Esophagus muscularis mucosa (tissue), 4 donors: ENCODE data around the gene CTPS2. TPM values are rescaled to one million over a fixed set of nuclear protein-coding genes. Genes with fewer than 3 reads are reported as not detected.

Source experiments
- DNase-seq: peaks from one replicate; pipeline ENCODE4 v3.0.0-alpha.2; 2017; ENCODE audit errors: extremely low spot score
- H3K27ac ChIP-seq, 4 donors: fragments of 200-600 bp; sonication (generic); replicated peaks in 1 of 4; 1 replicate in 3 of 4; 2 replicates in 1 of 4; pipeline ENCODE4 v1.5.1; 2016 to 2019; ENCODE audit warnings: mild to moderate bottlenecking in 1 of 4
- H3K27me3 ChIP-seq, 4 donors: fragments of 200-600 bp; sonication (generic); one replicate each; pipeline versions ENCODE4 v1.5.1 to v1.6.0; 2016 to 2019
- H3K36me3 ChIP-seq, 4 donors: fragments of 200-600 bp; sonication (generic); one replicate each; pipeline ENCODE4 v1.5.1; 2016 to 2019
- H3K4me1 ChIP-seq, 4 donors: fragments of 200-600 bp; sonication (generic); one replicate each; pipeline ENCODE4 v1.5.1; 2016 to 2019
- H3K4me3 ChIP-seq, 4 donors: fragments of 200-600 bp; sonication (generic); 1 replicate in 2 of 4; 2 replicates in 2 of 4; pipeline ENCODE4 v1.5.1; 2016 to 2019; ENCODE audit warnings: mild to moderate bottlenecking in 4 of 4, moderate library complexity in 1 of 4
- H3K9me3 ChIP-seq, 4 donors: fragments of 200-600 bp; sonication (generic); 1 replicate in 3 of 4; 2 replicates in 1 of 4; pipeline ENCODE4 v1.5.1; 2016 to 2019
- CTCF ChIP-seq, 3 experiments: fragments of 200-600 bp in 2 of 3; fragments of 450-650 bp in 1 of 3; sonication (generic) in 2 of 3; IDR thresholded peaks; one replicate each; pipeline ENCODE4 v1.5.1; 2017 to 2019; ENCODE audit warnings: antibody characterized with exemption in 3 of 3, mild to moderate bottlenecking in 2 of 3, moderate library complexity in 1 of 3
- EP300 ChIP-seq: sonication (generic); formaldehyde crosslinking; IDR thresholded peaks from one replicate; pipeline ENCODE4 v1.6.1; 2017; ENCODE audit warnings: antibody characterized with exemption
- POLR2A ChIP-seq: fragments of 450-650 bp; IDR thresholded peaks from one replicate; pipeline ENCODE4 v1.6.1; 2017; ENCODE audit warnings: antibody characterized with exemption, moderate library complexity, mild to moderate bottlenecking, low read depth
- POLR2AphosphoS5 ChIP-seq, 2 donors: sonication (generic); formaldehyde crosslinking; IDR thresholded peaks; one replicate each; pipeline ENCODE4 v1.6.1; 2017; ENCODE audit warnings: antibody characterized with exemption in 2 of 2
- WGBS: methylation state at CpG from one replicate; pipeline ENCODE4 v1.1.5; 2018; 5-methylcytosine and 5-hydroxymethylcytosine counted together
- intact Hi-C: fragments of 100-400 bp; cut with DNase I; formaldehyde crosslinking; loops from one replicate; pipeline ENCODE4 v1.15.1; 2023
- total RNA-seq, 4 donors: library from RNA; depleted of rRNA; stranded (reverse); fragments of >200 nt; gene quantifications; one replicate each; pipeline versions ENCODE4 v1.1.0 to v1.2.1, GENCODE V29; 2016

CTPS2 gene
- total RNA-seq, 4 donors from 2014 or later, result 9.8 to 18.3 (median 13.7) TPM

DNA sequence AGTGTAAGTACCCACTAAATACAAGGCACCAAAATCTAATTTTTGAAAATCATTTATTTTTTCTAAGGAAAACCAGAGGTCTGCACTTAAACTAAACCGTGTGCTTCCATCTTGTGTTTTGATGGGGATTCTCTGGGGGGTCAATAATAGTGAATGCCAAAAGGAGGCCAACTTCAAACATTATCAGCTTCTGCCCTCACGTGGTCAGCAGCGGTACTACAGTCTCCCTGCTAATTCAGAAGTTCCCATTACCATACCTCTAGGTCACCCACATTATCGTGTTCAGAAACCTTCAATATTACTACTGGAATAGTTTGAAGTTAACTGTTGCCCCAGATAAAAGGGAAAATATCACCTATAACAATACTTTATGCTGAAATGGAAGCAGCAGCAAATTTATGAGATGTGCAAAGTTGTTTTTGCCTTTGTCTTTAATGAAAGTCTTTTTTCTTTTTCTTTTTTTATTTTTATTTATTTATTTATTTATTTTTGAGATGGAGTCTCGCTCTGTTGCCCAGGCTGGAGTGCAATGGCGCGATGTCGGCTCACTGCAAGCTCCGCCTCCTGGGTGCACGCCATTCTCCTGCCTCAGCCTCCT is 17.3 kb downstream of the CTPS2 start:
- no peaks in the 10 kb centered on the region for H3K4me1 ChIP-seq
- no peak for TF ChIP-seq EP300
- TF ChIP-seq CTCF (IDR thresholded peaks at IDR 0.05), result peak; percentile 85 to 92 (median 86)
- TF ChIP-seq POLR2A, result no peak
- TF ChIP-seq POLR2AphosphoS5 (IDR thresholded peaks at IDR 0.05), result no peak
- no peak overlapping the region for H3K27ac ChIP-seq
- no peak for DNase-seq
- H3K36me3 ChIP-seq, result peaks cover 0 to 53% (median 25%) of the 10 kb centered on the region in 4 donors
- H3K9me3 ChIP-seq, result peaks cover 0 to 4% (median 0%) of the 10 kb centered on the region in 4 donors
- intact Hi-C loops, result no loop called here
- H3K27me3 ChIP-seq, result no peaks in the 10 kb centered on the region
- 48% methylated on average over 10 of the region's 10 CpGs for WGBS
- H3K4me3 ChIP-seq, result no peak overlapping the region

DNA sequence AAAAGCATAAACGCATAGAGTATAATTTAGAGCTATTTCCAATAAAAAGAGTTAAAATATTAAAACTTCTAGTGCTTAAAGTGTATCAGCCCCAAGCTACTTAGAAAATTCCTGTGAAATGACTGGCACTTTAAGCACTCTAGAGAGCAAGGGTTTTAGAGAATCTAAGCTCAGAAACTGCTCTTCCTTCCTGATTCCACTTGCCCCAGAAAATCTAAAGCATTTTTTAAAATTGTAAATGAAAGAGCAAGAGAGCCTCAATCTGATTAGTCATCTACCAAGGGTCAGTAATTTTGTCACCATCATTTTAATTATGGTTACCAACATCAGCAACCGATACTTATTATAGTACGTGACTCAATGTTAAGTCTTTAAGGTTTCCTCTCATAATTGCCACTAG is 25.0 kb downstream of the CTPS2 start:
- no peaks in the 10 kb centered on the region for H3K27me3 ChIP-seq
- H3K27ac ChIP-seq, result no peak overlapping the region
- peaks cover 0 to 63% (median 41%) of the 10 kb centered on the region in 4 donors for H3K36me3 ChIP-seq
- H3K4me1 ChIP-seq, result no peaks in the 10 kb centered on the region
- H3K4me3 ChIP-seq, result no peak overlapping the region
- H3K9me3 ChIP-seq, result no peaks in the 10 kb centered on the region
- DNase-seq, result no peak
- TF ChIP-seq CTCF (IDR thresholded peaks at IDR 0.05), result no peak
- no peak for TF ChIP-seq POLR2AphosphoS5 (IDR thresholded peaks at IDR 0.05)
- TF ChIP-seq POLR2A, result no peak
- TF ChIP-seq EP300, result no peak
- intact Hi-C loops, result no loop called here
- WGBS, result 92% methylated on average over 3 of the region's 3 CpGs

- Histone ChIP-seq H3K27me3 (no peaks in the 10 kb centered on the region), H3K27ac (no peak overlapping the region), H3K4me3 (no peak overlapping the region), H3K36me3 (peaks cover 0 to 66% (median 41%) of the 10 kb centered on the region in 4 donors), H3K4me1 (no peaks in the 10 kb centered on the region), H3K9me3 (no peaks in the 10 kb centered on the region)
- no peak for DNase-seq
- no peak for TF ChIP-seq POLR2AphosphoS5 (IDR thresholded peaks at IDR 0.05)
- TF ChIP-seq EP300, result no peak
- no peak for TF ChIP-seq POLR2A
- no peak for TF ChIP-seq CTCF (IDR thresholded peaks at IDR 0.05)
- 90% methylated on average over 7 of the region's 7 CpGs for WGBS
- intact Hi-C loops, result no loop called here
Measured at GRCh38 chrX:16683007-16683664, 29.3 kb downstream of the CTPS2 start.

- Histone ChIP-seq H3K27me3 (no peaks in the 10 kb centered on the region), H3K4me1 (no peaks in the 10 kb centered on the region), H3K9me3 (no peaks in the 10 kb centered on the region), H3K4me3 (no peak overlapping the region), H3K36me3 (peaks cover 0 to 60% (median 34%) of the 10 kb centered on the region in 4 donors), H3K27ac (no peak overlapping the region)
- 80% methylated on average over 11 of the region's 11 CpGs for WGBS
- intact Hi-C loops, result loop anchor here (10.0 kb wide), 1 partner anchor 224 kb away; no protein-coding TSS in a partner anchor
- no peak for TF ChIP-seq CTCF (IDR thresholded peaks at IDR 0.05)
- no peak for TF ChIP-seq POLR2AphosphoS5 (IDR thresholded peaks at IDR 0.05)
- TF ChIP-seq EP300, result no peak
- TF ChIP-seq POLR2A, result no peak
- DNase-seq, result no peak
Measured at GRCh38 chrX:16678689-16679088, 33.8 kb downstream of the CTPS2 start.
